Keratinocyte (primary cell): ENCODE data around the gene RCAN3.

Experiments used
- EZH2 ChIP-seq: IDR thresholded peaks from one replicate; pipeline ENCODE4 v1.6.1; 2012; ENCODE audit warnings: inconsistent platforms, mild to moderate bottlenecking, low read length, moderate library complexity
- TF ChIP-seq, protein P1 (sequence below), 3 experiments: IDR thresholded peaks in 1 of 3; conservative IDR thresholded peaks in 1 of 3; optimal IDR thresholded peaks in 1 of 3; 2 replicates in 2 of 3; 3 replicates in 1 of 3; pipeline versions ENCODE3 to v1.5.1; 2011; ENCODE audit warnings: low read length in 3 of 3, mild to moderate bottlenecking in 3 of 3, moderate library complexity in 2 of 3, control low read depth in 1 of 3, inconsistent platforms in 1 of 3; ENCODE audit not compliant: insufficient read depth in 2 of 3; ENCODE audit errors: extremely low read depth in 1 of 3

DNA sequence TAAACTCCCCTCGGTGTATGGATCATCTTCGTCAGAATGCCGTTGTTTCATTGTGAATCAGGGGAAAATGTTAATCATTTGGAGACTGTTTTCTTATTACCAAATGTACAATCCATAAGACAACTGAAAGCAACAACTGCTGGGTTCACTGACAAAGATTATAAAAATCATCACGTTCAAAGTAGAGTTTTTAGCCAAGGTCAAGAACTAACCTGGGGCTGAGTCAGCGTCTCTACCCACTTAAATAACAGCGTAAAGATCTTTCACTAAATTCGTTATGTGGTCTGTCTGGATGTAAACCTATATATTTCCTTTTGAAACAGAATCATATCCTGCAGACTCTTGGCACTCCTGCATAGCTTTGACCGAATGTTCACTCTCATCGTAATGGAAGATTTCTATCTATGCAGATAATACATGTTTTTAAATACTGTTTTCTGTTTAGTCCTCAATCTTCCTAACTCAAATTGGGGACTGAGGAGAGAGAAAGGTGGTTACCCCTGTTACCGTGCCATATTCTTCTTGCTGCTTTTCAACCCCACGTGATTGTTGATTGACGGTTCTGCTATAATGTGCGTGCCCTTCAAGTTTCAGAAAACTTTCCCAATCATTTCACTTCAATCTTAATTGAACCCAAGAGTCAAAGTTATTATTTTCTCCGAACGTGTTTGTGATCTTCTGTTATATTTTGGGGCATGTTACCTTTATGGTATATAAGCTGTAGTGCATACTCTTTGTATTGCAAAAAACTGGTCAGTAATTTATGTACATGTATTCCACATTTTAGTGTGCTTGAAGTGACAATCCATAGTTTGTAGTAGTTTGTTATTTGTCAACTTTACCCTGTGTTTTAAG lies 37.6 kb downstream of the RCAN3 start:
- TF ChIP-seq, protein P1, sequence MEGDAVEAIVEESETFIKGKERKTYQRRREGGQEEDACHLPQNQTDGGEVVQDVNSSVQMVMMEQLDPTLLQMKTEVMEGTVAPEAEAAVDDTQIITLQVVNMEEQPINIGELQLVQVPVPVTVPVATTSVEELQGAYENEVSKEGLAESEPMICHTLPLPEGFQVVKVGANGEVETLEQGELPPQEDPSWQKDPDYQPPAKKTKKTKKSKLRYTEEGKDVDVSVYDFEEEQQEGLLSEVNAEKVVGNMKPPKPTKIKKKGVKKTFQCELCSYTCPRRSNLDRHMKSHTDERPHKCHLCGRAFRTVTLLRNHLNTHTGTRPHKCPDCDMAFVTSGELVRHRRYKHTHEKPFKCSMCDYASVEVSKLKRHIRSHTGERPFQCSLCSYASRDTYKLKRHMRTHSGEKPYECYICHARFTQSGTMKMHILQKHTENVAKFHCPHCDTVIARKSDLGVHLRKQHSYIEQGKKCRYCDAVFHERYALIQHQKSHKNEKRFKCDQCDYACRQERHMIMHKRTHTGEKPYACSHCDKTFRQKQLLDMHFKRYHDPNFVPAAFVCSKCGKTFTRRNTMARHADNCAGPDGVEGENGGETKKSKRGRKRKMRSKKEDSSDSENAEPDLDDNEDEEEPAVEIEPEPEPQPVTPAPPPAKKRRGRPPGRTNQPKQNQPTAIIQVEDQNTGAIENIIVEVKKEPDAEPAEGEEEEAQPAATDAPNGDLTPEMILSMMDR (optimal IDR thresholded peaks at IDR 0.05 in 1 of 3, IDR thresholded peaks at IDR 0.05 in 1 of 3, conservative IDR thresholded peaks at IDR 0.05 in 1 of 3; ENCODE audit: extremely low read depth in 1 of 3, insufficient read depth in 2 of 3, low read length in 3 of 3), result no peak
- no peak for TF ChIP-seq EZH2
